GM19351 (cell line): ENCODE results near the gene ASB15.
"Not testable (repeated sequence)": the region's sequence is repeated elsewhere in the genome, so short reads cannot be mapped to it uniquely, and the experiment has no call there.

ENCODE experiments used
- ATAC-seq: cut with Tn5 transposase; IDR thresholded peaks from one replicate; pipeline ENCODE4 v1.9.1; 2021; ENCODE audit warnings: mild to moderate bottlenecking, moderate library complexity; ENCODE audit not compliant: unreplicated experiment

ASB15 gene

GRCh38 chr7:123601530-123601929 lies at the start of gene ASB15:
Gene ASB15 (plus strand): TSS chr7:123601821. CDS start chr7:123614503, 12,682 bp downstream.
- ATAC-seq, result no peak

GRCh38 chr7:123552134-123552533 lies 49.5 kb upstream of the ASB15 start:
- not testable (repeated sequence) for ATAC-seq

- ATAC-seq, result no peak
These were observed 49.0 kb upstream of the ASB15 start for GRCh38 chr7:123552641-123553040.

GRCh38 chr7:123553159-123553558 lies 48.5 kb upstream of the ASB15 start:
- no peak for ATAC-seq

GRCh38 chr7:123555484-123555883 lies 46.1 kb upstream of the ASB15 start:
- ATAC-seq, result no peak

GRCh38 chr7:123557016-123557397 lies 44.6 kb upstream of the ASB15 start:
- ATAC-seq, result no peak

GRCh38 chr7:123557398-123558288 lies 44.0 kb upstream of the ASB15 start, which contains the start of gene NDUFA5:
Gene NDUFA5 (minus strand): TSS chr7:123557818. CDS start chr7:123557795, 23 bp downstream.
- ATAC-seq, result peak; percentile 98

- no peak for ATAC-seq
These were observed 43.2 kb upstream of the ASB15 start for GRCh38 chr7:123558289-123558874.

- no peak for ATAC-seq
These were observed 39.5 kb upstream of the ASB15 start for GRCh38 chr7:123562121-123562520.

- ATAC-seq, result no peak
These were observed 32.1 kb upstream of the ASB15 start for GRCh38 chr7:123569352-123570010.

GRCh38 chr7:123570390-123571182 lies 31.0 kb upstream of the ASB15 start:
- no peak for ATAC-seq

- no peak for ATAC-seq
These were observed 30.4 kb upstream of the ASB15 start for GRCh38 chr7:123571187-123571586.

GRCh38 chr7:123571684-123572083 lies 29.9 kb upstream of the ASB15 start:
- no peak for ATAC-seq

- no peak for ATAC-seq
These were observed 28.3 kb upstream of the ASB15 start for GRCh38 chr7:123573341-123573740.

- ATAC-seq, result no peak
These were observed 27.6 kb upstream of the ASB15 start for GRCh38 chr7:123573896-123574467.

GRCh38 chr7:123579416-123579815 lies 22.2 kb upstream of the ASB15 start:
- no peak for ATAC-seq

- peak; percentile 93 for ATAC-seq
These were observed 21.0 kb upstream of the ASB15 start for GRCh38 chr7:123580406-123581161.

- ATAC-seq, result no peak
These were observed 20.5 kb upstream of the ASB15 start for GRCh38 chr7:123581162-123581459.

- ATAC-seq, result no peak
These were observed 17.8 kb upstream of the ASB15 start for GRCh38 chr7:123583821-123584220.

- no peak for ATAC-seq
These were observed 13.2 kb upstream of the ASB15 start for GRCh38 chr7:123588376-123588775.
